Measurements from ENCODE around the gene TNFRSF11A.

- TF ChIP-seq, protein P1, sequence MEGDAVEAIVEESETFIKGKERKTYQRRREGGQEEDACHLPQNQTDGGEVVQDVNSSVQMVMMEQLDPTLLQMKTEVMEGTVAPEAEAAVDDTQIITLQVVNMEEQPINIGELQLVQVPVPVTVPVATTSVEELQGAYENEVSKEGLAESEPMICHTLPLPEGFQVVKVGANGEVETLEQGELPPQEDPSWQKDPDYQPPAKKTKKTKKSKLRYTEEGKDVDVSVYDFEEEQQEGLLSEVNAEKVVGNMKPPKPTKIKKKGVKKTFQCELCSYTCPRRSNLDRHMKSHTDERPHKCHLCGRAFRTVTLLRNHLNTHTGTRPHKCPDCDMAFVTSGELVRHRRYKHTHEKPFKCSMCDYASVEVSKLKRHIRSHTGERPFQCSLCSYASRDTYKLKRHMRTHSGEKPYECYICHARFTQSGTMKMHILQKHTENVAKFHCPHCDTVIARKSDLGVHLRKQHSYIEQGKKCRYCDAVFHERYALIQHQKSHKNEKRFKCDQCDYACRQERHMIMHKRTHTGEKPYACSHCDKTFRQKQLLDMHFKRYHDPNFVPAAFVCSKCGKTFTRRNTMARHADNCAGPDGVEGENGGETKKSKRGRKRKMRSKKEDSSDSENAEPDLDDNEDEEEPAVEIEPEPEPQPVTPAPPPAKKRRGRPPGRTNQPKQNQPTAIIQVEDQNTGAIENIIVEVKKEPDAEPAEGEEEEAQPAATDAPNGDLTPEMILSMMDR (IDR thresholded peaks at IDR 0.05 in 4 of 5, conservative IDR thresholded peaks at IDR 0.05 in 1 of 5) = no peak
- TF ChIP-seq POLR2A (IDR thresholded peaks at IDR 0.05) = no peak
These were observed 78.0 kb downstream of the TNFRSF11A start for GRCh38 chr18:62403120-62403519.

Measured in gastrocnemius medialis (tissue), 4 donors.